HepG2 (cell line): ENCODE results near the gene FKBP10. TPM values are rescaled to one million over a fixed set of nuclear protein-coding genes. Genes with fewer than 3 reads are reported as not detected.

Source experiments
- ASH2L ChIP-seq: fragments of 300-600, 200-600 bp; sonication (generic); IDR thresholded peaks from 2 replicates; pipeline ENCODE4 v1.7.0; 2017; ENCODE audit warnings: low read depth, mild to moderate bottlenecking, moderate library complexity, mixed read lengths, low read length; ENCODE audit not compliant: insufficient read length
- BCL6 ChIP-seq: IDR thresholded peaks from 2 replicates; pipeline ENCODE4 v1.6.1; 2016; ENCODE audit warnings: missing genetic modification reagents, missing compliant biosample characterization
- ERF ChIP-seq: IDR thresholded peaks from 2 replicates; pipeline ENCODE4 v1.6.1; 2018; ENCODE audit warnings: missing biosample characterization, missing genetic modification reagents
- HDAC2 ChIP-seq: sonication (generic); formaldehyde crosslinking; IDR thresholded peaks from 2 replicates; pipeline ENCODE4 v1.4.0; 2020; ENCODE audit warnings: missing genetic modification reagents
- KDM1A ChIP-seq: IDR thresholded peaks from 2 replicates; pipeline ENCODE4 v1.6.1; 2016; ENCODE audit warnings: missing compliant biosample characterization
- KLF13 ChIP-seq: sonication (generic); formaldehyde crosslinking; IDR thresholded peaks from 2 replicates; pipeline ENCODE4 v1.4.0; 2020; ENCODE audit warnings: mild to moderate bottlenecking, missing genetic modification reagents
- MEIS2 ChIP-seq: sonication (generic); formaldehyde crosslinking; IDR thresholded peaks from 2 replicates; pipeline ENCODE4 v1.9.0; 2021; ENCODE audit warnings: mild to moderate bottlenecking, missing genetic modification reagents
- MYNN ChIP-seq: sonication (generic); formaldehyde crosslinking; IDR thresholded peaks from 2 replicates; pipeline ENCODE4 v1.4.0; 2020; ENCODE audit warnings: mild to moderate bottlenecking, low read depth, missing genetic modification reagents
- NONO ChIP-seq, 2 experiments: fragments of 450-650 bp in 1 of 2; sonication (generic) in 1 of 2; formaldehyde crosslinking in 1 of 2; IDR thresholded peaks in 1 of 2; conservative IDR thresholded peaks in 1 of 2; 2 replicates each; pipeline versions ENCODE4 v1.6.1 to v1.8.0; 2017 to 2022; ENCODE audit warnings: mild to moderate bottlenecking in 1 of 2, missing genetic modification reagents in 1 of 2, moderate library complexity in 1 of 2
- NPAS2 ChIP-seq: sonication (generic); formaldehyde crosslinking; IDR thresholded peaks from 2 replicates; pipeline ENCODE4 v1.8.0; 2022; ENCODE audit warnings: mild to moderate bottlenecking, missing genetic modification reagents, borderline replicate concordance
- NR2C2 ChIP-seq: sonication (generic); formaldehyde crosslinking; IDR thresholded peaks from 2 replicates; pipeline ENCODE4 v1.4.0; 2020; ENCODE audit warnings: missing genetic modification reagents, mild to moderate bottlenecking, moderate library complexity, borderline replicate concordance
- ONECUT2 ChIP-seq: sonication (generic); formaldehyde crosslinking; IDR thresholded peaks from 2 replicates; pipeline ENCODE4 v1.4.0; 2020; ENCODE audit warnings: missing genetic modification reagents
- PAF1 ChIP-seq: IDR thresholded peaks from 2 replicates; pipeline ENCODE4 v1.6.1; 2016; ENCODE audit warnings: missing genetic modification reagents, missing compliant biosample characterization
- SNAI1 ChIP-seq: sonication (generic); formaldehyde crosslinking; IDR thresholded peaks from 2 replicates; pipeline ENCODE4 v1.5.0; 2020; ENCODE audit warnings: mild to moderate bottlenecking, missing genetic modification reagents, borderline replicate concordance
- TBX3 ChIP-seq: fragments of 450-650 bp; IDR thresholded peaks from 2 replicates; pipeline ENCODE4 v1.6.1; 2017; ENCODE audit warnings: antibody characterized with exemption, mild to moderate bottlenecking, inconsistent platforms, borderline replicate concordance
- TRIM24 ChIP-seq: sonication (generic); formaldehyde crosslinking; IDR thresholded peaks from 2 replicates; pipeline ENCODE4 v1.8.0; 2022; ENCODE audit warnings: mild to moderate bottlenecking, missing genetic modification reagents
- ZNF207 ChIP-seq: fragments of 450-650 bp; IDR thresholded peaks from 2 replicates; pipeline ENCODE4 v1.6.1; 2016; ENCODE audit warnings: antibody characterized with exemption, borderline replicate concordance
- ZNF605 ChIP-seq: sonication (generic); formaldehyde crosslinking; IDR thresholded peaks from 2 replicates; pipeline ENCODE4 v1.8.0; 2022; ENCODE audit warnings: mild to moderate bottlenecking, missing genetic modification reagents
- ZNF790 ChIP-seq: sonication (generic); formaldehyde crosslinking; IDR thresholded peaks from 2 replicates; pipeline ENCODE4 v1.8.0; 2022; ENCODE audit warnings: missing genetic modification reagents, mild to moderate bottlenecking, borderline replicate concordance
- ZSCAN22 ChIP-seq: sonication (generic); formaldehyde crosslinking; IDR thresholded peaks from 2 replicates; pipeline ENCODE4 v1.4.0; 2020; ENCODE audit warnings: mild to moderate bottlenecking, missing genetic modification reagents
- polyA plus RNA-seq, 8 experiments: library from polyadenylated mRNA; depleted of rRNA in 3 of 8; stranded (reverse) in 7 of 8; unstranded in 1 of 8; fragments of >200 nt; fragmentation: Illumina TruSeq in 4 of 8; extraction: Trizol in 4 of 8; gene quantifications; 2 replicates each; pipeline versions ENCODE4 v1.2.1 to v1.2.3, GENCODE V29; 2011 to 2016; ENCODE audit warnings: low read depth in 4 of 8, missing spikeins in 1 of 8, mixed read lengths in 1 of 8; ENCODE audit not compliant: insufficient read depth in 1 of 8
- total RNA-seq, 5 experiments: library from RNA; depleted of rRNA; stranded (reverse); fragments of >200 nt; fragmentation: Illumina TruSeq; extraction: Trizol; gene quantifications; 2 replicates each; pipeline ENCODE4 v1.2.3, GENCODE V29; 2016; ENCODE audit warnings: low read depth in 1 of 5
- TF ChIP-seq, protein P1 (sequence below): sonication (generic); formaldehyde crosslinking; IDR thresholded peaks from 2 replicates; pipeline ENCODE4 v1.5.0; 2020; ENCODE audit warnings: missing genetic modification reagents
- TF ChIP-seq, protein P2 (sequence below), 2 experiments: sonication (generic) in 1 of 2; formaldehyde crosslinking in 1 of 2; IDR thresholded peaks; 2 replicates each; pipeline versions ENCODE4 v1.5.1 to v1.6.1; 2011 to 2020; ENCODE audit warnings: borderline replicate concordance in 1 of 2, low read depth in 1 of 2, low read length in 1 of 2, mild to moderate bottlenecking in 1 of 2, missing genetic modification reagents in 1 of 2, moderate library complexity in 1 of 2
- TF ChIP-seq, protein P3 (sequence below): sonication (generic); formaldehyde crosslinking; IDR thresholded peaks from 2 replicates; pipeline ENCODE4 v1.8.0; 2022; ENCODE audit warnings: missing genetic modification reagents, mild to moderate bottlenecking, moderate library complexity, borderline replicate concordance

The FKBP10 gene
- total and polyA plus RNA-seq, 2 of the 13 experiments (the other 11 are each of a cell fraction or from before 2014, with no cell fraction given) = 149 to 573 TPM

DNA sequence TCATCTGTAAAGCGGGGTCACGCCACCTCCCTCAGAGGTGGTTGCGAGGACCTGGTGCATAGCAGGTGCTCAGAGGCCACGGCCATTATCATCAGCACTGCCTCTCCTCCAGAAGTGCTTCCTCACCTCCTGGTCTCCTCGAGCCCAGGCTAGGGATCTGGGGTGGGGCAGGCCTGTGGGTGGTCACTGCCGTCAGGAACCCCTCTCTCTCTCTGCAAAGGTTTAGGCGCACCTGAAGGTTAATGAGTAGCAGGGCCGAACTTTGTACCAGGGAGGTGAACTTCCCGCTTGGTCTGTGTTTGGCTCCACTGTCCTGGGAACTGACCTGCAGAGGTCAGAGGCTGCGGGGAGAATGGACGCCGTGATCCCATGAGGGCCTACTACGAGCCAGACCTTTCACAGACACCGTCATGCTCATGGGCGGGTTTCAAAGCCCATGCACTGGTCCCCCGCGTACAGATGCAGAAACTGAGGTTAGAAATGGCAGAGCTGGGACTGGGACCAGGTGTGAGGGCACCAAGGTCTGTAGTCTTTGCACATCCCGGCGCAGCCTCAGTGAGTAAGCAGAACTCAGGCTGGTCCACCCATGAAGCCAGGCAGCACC is 40.1 kb upstream of the FKBP10 start (continued):
- TF ChIP-seq MYNN = no peak; the same call in 1 of the 2 replicates
- no peak for TF ChIP-seq TRIM24
- TF ChIP-seq MEIS2 = peak; percentile 25; the same call in 1 of the 2 replicates
- no peak for TF ChIP-seq NONO (IDR thresholded peaks at IDR 0.05)
- peak; percentile 72; the same call in 1 of the 2 replicates for TF ChIP-seq NONO (CRISPR knock-in tag; conservative IDR thresholded peaks at IDR 0.05)
- peak; percentile 73 for TF ChIP-seq HDAC2 (CRISPR knock-in tag)
- TF ChIP-seq ZNF790 = no peak
- TF ChIP-seq KDM1A (CRISPR knock-in tag) = peak; percentile 73; the same call in 1 of the 2 replicates
- no peak for TF ChIP-seq TBX3
- no peak; the same call in 1 of the 2 replicates for TF ChIP-seq BCL6
- no peak for TF ChIP-seq NPAS2 (CRISPR knock-in tag)
- TF ChIP-seq ASH2L = peak; percentile 82
- no peak for TF ChIP-seq ONECUT2 (CRISPR knock-in tag)
- TF ChIP-seq KLF13 (CRISPR knock-in tag) = no peak
- no peak for TF ChIP-seq ZNF207
- TF ChIP-seq, protein P1, sequence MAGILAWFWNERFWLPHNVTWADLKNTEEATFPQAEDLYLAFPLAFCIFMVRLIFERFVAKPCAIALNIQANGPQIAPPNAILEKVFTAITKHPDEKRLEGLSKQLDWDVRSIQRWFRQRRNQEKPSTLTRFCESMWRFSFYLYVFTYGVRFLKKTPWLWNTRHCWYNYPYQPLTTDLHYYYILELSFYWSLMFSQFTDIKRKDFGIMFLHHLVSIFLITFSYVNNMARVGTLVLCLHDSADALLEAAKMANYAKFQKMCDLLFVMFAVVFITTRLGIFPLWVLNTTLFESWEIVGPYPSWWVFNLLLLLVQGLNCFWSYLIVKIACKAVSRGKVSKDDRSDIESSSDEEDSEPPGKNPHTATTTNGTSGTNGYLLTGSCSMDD (CRISPR knock-in tag) = no peak
- peak; percentile 80; the same call in 1 of the 2 replicates for TF ChIP-seq ZSCAN22 (CRISPR knock-in tag)
- TF ChIP-seq PAF1 (CRISPR knock-in tag) = no peak
- TF ChIP-seq NR2C2 = peak; percentile 95
- TF ChIP-seq ZNF605 (CRISPR knock-in tag) = peak; percentile 89
- TF ChIP-seq ERF = 0 out of 2 replicates have a peak, but pooled peaks have one; percentile 13
- TF ChIP-seq SNAI1 (CRISPR knock-in tag) = no peak
- TF ChIP-seq, protein P2, sequence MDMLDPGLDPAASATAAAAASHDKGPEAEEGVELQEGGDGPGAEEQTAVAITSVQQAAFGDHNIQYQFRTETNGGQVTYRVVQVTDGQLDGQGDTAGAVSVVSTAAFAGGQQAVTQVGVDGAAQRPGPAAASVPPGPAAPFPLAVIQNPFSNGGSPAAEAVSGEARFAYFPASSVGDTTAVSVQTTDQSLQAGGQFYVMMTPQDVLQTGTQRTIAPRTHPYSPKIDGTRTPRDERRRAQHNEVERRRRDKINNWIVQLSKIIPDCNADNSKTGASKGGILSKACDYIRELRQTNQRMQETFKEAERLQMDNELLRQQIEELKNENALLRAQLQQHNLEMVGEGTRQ (IDR thresholded peaks at IDR 0.05; ENCODE audit: low read depth, low read length) = 0 out of 2 replicates have a peak, but pooled peaks have one; percentile 2
- TF ChIP-seq, protein P2 (CRISPR knock-in tag; IDR thresholded peaks at IDR 0.05; ENCODE audit: borderline replicate concordance) = 0 out of 2 replicates have a peak, but pooled peaks have one; percentile 5
- TF ChIP-seq, protein P3, sequence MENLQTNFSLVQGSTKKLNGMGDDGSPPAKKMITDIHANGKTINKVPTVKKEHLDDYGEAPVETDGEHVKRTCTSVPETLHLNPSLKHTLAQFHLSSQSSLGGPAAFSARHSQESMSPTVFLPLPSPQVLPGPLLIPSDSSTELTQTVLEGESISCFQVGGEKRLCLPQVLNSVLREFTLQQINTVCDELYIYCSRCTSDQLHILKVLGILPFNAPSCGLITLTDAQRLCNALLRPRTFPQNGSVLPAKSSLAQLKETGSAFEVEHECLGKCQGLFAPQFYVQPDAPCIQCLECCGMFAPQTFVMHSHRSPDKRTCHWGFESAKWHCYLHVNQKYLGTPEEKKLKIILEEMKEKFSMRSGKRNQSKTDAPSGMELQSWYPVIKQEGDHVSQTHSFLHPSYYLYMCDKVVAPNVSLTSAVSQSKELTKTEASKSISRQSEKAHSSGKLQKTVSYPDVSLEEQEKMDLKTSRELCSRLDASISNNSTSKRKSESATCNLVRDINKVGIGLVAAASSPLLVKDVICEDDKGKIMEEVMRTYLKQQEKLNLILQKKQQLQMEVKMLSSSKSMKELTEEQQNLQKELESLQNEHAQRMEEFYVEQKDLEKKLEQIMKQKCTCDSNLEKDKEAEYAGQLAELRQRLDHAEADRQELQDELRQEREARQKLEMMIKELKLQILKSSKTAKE = peak; percentile 63; the same call in 1 of the 2 replicates
